Glomerular visceral epithelial cell (primary cell): ENCODE results near the gene APOE.
A peak's percentile ranks its signal among the peaks of the same experiment; 100 is the strongest.
"Not testable (repeated sequence)": the region's sequence is repeated elsewhere in the genome, so short reads cannot be mapped to it uniquely, and the experiment has no call there.

ENCODE experiments used
- DNase-seq: peaks from one replicate; pipeline ENCODE4 v3.0.0-alpha.2; 2016; ENCODE audit errors: extremely low spot score

Gene APOE

GRCh38 chr19:44905437-44906160 lies at the start of gene APOE:
Gene APOE (plus strand): TSS chr19:44905796. CDS start chr19:44906625, 829 bp downstream.
- DNase-seq: no peak

DNA sequence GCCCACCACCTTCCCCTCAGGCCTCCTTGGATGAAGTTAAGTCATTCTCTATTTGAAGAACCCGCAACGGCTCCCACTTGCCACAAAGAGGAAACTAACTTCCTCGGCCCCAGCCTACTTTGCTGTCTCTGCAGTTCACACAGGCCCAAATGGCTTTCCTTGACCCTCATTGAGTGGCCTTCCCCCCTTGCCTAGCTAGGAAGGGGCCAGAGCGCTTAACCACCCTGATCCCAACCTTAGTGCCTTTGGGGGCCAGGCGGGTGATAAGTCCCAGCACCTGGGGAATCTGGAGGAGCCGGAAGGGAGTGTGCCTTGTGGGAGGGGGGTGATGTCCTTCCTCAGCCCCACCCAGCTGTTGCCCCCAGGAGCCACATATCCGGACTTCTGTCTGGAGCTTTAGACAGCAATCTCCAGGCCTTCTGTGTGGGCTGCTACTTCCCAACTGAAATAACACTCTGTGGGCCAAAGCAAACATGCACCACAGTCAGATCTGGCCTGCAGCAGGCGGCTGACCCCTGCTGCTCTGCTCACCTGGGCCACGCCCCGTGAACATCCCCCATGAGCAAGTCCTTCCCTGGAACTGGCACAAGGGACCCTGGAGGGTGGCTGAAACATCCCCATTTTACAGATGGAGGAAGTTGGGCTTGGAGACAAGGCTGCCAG lies 49.0 kb upstream of the APOE start:
- DNase-seq: no peak

- DNase-seq: no peak
Observed at GRCh38 chr19:44857837-44858236, 47.8 kb upstream of the APOE start.

GRCh38 chr19:44861576-44861975 lies 44.0 kb upstream of the APOE start:
- DNase-seq: not testable (repeated sequence)

DNA sequence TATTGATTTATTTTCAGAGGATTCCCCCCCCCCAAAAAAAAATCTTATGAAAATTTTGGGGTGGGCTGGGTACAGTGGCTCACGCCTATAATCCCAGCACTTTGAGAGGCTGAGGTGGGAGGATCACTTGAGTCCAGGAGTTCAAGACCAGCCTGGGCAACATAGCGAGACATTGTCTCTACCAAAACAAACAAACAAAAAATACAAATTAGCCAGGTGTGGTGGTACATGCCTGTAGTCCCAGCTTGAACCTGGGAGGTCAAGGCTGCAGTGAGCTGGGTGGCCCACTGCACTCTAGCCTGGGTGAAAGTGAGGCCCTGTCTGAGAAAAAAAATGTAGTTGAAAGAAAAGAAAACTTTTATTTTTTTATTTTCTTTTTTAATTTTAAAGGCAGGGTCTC lies 41.6 kb upstream of the APOE start:
- no peak for DNase-seq

- no peak for DNase-seq
Observed at GRCh38 chr19:44865196-44865767, 40.3 kb upstream of the APOE start.

GRCh38 chr19:44866664-44867063 lies 38.9 kb upstream of the APOE start:
- DNase-seq: no peak

- no peak for DNase-seq
Observed at GRCh38 chr19:44867578-44867977, 38.0 kb upstream of the APOE start.

- DNase-seq: peak; percentile 91
Observed at GRCh38 chr19:44869733-44870470, 35.7 kb upstream of the APOE start.

DNA sequence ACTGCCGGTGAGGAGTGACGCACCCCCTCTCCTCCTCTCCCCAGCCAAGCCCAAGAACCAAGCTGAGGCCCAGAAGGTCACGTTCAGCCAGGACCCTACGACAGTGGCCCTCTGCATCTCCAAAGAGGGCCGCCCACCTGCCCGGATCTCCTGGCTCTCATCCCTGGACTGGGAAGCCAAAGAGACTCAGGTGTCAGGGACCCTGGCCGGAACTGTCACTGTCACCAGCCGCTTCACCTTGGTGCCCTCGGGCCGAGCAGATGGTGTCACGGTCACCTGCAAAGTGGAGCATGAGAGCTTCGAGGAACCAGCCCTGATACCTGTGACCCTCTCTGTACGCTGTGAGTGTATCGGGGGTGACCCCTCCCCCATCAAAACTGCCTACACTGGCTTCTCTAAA lies 33.8 kb upstream of the APOE start:
- no peak for DNase-seq

GRCh38 chr19:44872661-44873060 lies 32.9 kb upstream of the APOE start:
- DNase-seq: no peak

DNA sequence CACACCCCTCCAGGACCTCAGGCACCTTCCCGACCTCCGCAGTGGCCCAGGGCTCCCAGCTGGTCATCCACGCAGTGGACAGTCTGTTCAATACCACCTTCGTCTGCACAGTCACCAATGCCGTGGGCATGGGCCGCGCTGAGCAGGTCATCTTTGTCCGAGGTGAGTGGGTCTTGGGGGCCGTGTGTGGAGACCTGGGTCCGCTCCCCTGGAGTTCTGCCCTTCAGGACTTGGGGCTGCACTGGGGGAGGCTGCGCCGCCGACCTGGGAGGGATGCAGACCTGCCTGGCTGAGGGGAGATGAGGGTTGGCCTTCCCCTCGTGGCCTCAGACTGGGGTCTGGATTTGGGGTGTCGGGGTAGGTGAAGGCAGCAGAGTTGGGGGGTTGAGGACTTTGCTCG lies 31.3 kb upstream of the APOE start:
- no peak for DNase-seq

GRCh38 chr19:44875666-44876451 lies 29.7 kb upstream of the APOE start:
- DNase-seq: no peak

DNA sequence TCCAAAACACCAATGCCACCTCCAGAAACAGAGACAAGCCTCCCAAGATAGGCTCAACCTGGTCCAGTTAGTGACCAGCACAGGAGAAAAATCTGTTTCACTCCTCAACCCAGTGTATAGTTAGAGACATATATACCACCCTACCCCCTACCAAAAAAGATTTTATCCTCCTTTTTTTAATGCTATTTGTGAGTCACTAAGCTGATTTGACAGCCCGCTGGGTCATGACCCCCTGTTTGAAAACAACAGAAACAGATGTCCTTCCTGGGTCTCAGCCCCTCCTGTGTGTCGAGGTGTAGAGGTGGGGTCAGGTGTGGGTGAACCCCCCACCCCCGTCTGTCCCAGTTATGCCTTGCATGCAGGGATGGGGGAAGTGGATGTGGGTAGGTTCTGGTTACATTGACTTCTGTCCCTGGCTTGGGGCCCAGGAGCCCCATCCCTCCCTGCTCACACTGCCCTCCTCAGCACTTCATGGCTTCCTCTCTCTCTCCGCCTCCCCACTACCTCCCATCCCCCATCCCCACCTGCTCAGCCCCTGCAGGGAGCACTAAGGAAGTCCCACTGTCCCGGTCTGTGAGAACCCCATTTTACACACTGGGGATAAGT lies 28.6 kb upstream of the APOE start:
- DNase-seq: no peak

GRCh38 chr19:44878120-44878865 lies 27.3 kb upstream of the APOE start:
- DNase-seq: no peak

DNA sequence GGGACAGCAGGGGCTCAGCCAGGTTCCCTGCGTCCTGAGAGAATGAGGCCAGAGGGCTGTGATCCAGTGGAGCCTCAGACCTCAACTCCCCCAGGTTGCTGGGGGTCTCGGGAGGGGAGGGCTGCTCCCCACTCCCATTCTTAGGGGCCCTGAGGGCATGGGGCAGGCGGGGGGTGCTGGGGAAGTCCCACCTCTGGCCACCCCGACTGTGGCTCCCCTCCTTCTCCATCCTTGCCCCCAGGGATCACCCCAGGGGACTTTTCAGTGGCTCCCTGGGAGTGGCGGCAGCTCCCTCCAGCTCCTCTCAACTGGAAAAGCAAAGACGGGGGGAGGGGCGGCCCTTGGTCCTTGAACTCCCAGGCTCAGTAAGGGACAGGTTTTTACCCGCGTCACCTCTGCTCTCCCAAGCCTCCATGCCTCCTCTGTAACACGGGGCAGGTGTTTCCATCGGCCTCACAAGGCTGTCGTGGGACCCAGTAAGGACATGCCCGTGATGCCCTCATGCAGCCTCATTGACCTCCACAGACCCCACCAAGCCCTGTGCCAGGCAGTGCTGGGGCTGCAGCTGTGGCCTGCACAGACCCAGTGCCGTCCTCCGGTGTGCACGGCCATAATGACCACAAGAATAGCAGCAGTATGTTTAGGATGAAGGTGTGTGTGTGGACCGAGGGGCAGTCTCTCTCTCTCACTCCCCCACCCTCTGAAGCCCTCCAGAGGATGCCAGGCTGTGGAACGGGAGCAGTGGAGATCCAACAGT lies 26.1 kb upstream of the APOE start:
- DNase-seq: no peak

DNA sequence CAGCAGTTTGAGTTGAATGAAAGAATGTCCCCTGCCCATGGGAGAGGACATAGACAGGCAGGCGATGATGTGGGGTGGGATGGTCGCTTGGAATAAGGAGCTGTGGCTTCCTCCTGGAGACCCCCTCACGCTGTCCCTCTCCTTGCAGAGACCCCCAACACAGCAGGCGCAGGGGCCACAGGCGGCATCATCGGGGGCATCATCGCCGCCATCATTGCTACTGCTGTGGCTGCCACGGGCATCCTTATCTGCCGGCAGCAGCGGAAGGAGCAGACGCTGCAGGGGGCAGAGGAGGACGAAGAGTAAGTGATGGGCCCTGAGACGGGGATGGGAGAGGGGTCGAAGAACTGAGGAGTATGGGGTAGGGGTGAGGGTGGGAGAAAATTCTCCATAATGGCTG lies 23.5 kb upstream of the APOE start:
- DNase-seq: no peak

GRCh38 chr19:44882619-44883397 lies 22.8 kb upstream of the APOE start:
- DNase-seq: not testable (repeated sequence)

DNA sequence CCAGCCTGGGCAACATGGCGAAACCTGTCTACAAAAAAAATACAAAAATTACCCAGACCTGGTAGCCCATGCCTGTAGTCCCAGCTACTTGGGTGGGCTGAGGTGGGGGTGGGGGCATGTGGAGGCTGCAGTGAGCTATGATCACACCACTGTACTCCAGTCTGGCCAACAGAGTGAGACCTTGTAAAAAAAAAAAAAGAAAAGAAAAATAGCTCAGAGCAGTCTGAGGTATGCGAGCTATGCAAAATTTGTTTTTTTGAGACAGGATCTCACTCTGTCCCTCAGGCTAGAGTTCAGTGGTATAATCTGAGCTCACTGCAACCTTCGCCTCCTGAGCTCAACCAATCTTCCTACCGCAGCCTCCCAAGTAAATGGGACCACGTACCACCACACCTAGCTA lies 21.7 kb upstream of the APOE start:
- no peak for DNase-seq
